GM19351 (cell line): ENCODE results near the gene YIPF3.
A peak's percentile ranks its signal among the peaks of the same experiment; 100 is the strongest.

Experiments used
- ATAC-seq: cut with Tn5 transposase; IDR thresholded peaks from one replicate; pipeline ENCODE4 v1.9.1; 2021; ENCODE audit warnings: mild to moderate bottlenecking, moderate library complexity; ENCODE audit not compliant: unreplicated experiment

Gene YIPF3

GRCh38 chr6:43493833-43494232 is 22.9 kb downstream of the YIPF3 start:
- ATAC-seq: no peak

GRCh38 chr6:43493230-43493629 is 23.5 kb downstream of the YIPF3 start:
- no peak for ATAC-seq

- ATAC-seq: no peak
These were observed 24.1 kb downstream of the YIPF3 start for GRCh38 chr6:43492673-43493072.

- ATAC-seq: no peak
These were observed 24.7 kb downstream of the YIPF3 start for GRCh38 chr6:43491750-43492661.

- ATAC-seq: no peak
These were observed 26.2 kb downstream of the YIPF3 start for GRCh38 chr6:43490523-43490939.

- ATAC-seq: no peak
These were observed 27.3 kb downstream of the YIPF3 start for GRCh38 chr6:43489277-43490072.

GRCh38 chr6:43488667-43489276 is 28.0 kb downstream of the YIPF3 start:
- no peak for ATAC-seq

- no peak for ATAC-seq
These were observed 35.0 kb downstream of the YIPF3 start for GRCh38 chr6:43481591-43482236.

GRCh38 chr6:43481075-43481474 is 35.7 kb downstream of the YIPF3 start:
- no peak for ATAC-seq

- ATAC-seq: no peak
These were observed 38.7 kb downstream of the YIPF3 start for GRCh38 chr6:43478008-43478372.

GRCh38 chr6:43477235-43478007 is 39.3 kb downstream of the YIPF3 start, which contains the start of gene TJAP1:
Gene TJAP1, plus strand, starts transcription at chr6:43477570. Its CDS starts 21,432 bp downstream, at chr6:43499002.
- peak; percentile 97 for ATAC-seq

- ATAC-seq: no peak
These were observed 40.0 kb downstream of the YIPF3 start for GRCh38 chr6:43476746-43477145.

- ATAC-seq: no peak
These were observed 41.2 kb downstream of the YIPF3 start for GRCh38 chr6:43475516-43475915.

GRCh38 chr6:43472515-43472914 is 44.2 kb downstream of the YIPF3 start:
- ATAC-seq: no peak

- no peak for ATAC-seq
These were observed 45.3 kb downstream of the YIPF3 start for GRCh38 chr6:43471399-43471798.

GRCh38 chr6:43469947-43470346 is 46.8 kb downstream of the YIPF3 start:
- no peak for ATAC-seq

GRCh38 chr6:43468748-43469681 is 47.7 kb downstream of the YIPF3 start:
- no peak for ATAC-seq

GRCh38 chr6:43468240-43468639 is 48.5 kb downstream of the YIPF3 start:
- ATAC-seq: no peak

GRCh38 chr6:43467752-43468151 is 49.0 kb downstream of the YIPF3 start:
- ATAC-seq: no peak
